IPS DF 4.7 (cell line): Measurements from ENCODE around the gene EFHC1.

Experiments used
- DNase-seq: peaks from one replicate; pipeline ENCODE4 v3.0.0-alpha.2; 2013; ENCODE audit warnings: low spot score; ENCODE audit errors: extremely low read depth

EFHC1 gene

DNA sequence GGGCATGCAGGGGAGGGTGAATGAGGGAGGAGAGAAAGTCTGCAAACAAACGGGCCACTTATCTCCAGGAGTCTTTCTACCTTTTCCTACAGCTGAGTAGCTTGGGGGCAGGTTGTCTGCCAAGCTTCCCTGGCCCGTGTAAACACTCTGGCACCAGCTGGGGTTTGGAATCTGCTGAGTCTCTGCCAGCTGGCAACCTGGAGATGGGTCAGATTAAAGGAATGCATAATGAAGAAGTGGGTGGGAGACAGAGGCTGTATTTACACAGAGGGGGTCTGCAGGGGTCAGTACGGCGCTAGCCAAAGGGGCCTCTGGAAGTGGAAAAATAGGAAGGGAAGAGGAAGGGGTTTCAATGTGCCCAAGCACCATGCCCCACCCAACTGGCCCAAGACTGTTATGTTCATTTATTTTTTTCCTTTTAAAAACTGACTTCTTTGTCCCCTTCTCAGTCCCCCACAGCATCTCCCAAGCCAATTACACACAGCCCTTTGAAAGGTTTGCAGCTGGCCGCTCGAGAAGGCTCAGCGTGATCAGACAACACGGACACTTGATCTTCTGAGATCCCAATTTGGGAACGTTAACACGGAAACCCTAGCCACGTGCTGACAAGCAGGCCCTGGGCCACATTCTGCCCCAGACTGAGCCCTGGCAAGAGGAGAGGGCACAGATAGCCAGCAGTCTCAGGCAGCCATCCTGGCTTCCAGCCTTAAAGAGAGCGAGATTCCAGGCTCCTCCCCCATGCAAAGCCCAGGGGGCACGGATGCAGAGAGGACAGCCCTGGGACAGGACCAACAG is 131.5 kb downstream of the EFHC1 start:
- DNase-seq: no peak

DNA sequence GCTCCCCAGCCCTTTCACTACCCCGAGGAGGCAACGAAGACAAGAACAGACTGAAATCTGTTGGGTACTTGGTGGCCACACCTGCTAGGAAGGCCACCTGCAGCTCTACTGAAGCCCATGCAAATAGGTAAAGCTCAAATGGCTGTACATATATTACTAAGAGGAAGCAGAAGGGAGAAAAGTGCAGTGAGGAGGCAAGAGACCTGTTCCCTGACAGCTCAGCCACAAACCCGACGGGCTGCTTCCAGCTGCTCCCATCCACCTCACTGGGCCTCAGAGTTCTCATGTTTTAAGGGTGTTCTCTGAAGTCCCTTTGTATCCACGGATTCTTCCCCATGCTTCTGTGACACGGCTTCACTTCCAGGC is 132.1 kb downstream of the EFHC1 start:
- DNase-seq: no peak

DNA sequence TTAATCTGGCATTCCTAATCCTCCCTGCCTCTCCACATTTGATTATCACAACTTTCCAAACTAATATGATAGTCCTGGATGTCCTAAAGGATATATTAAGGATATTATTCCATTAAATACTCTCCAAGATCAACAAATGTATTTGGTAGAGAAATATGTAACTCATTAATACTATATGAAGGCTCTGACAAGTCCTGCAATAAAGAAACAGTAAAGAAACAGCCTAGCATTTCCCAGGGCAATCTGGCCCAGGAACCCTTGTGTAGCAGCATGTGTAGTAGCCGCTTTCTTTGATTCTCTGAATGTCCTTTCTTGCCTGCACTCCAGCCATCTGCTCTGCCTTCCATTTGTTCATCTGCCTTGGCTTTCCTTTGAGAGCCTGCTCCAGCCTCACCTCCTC is 133.0 kb downstream of the EFHC1 start:
- DNase-seq: no peak

DNA sequence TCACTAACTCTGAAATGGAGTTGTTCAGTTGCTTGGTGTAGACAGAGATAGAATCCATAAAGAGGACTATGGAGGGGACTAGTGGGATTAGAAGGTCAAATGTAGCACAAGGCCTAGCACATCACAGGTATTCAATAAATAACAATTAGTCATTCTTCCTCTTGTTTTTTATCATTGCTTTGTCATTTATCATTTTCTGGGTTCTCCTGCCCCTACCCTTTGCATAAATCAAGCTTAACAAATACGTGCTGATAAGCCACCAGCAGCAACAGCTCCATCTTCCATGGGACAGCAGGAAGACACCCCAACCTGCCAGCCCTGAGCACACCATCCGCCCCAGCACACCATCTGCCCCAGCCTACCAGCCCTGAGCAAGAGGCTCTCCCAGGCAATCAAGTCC is 133.6 kb downstream of the EFHC1 start:
- DNase-seq: no peak

DNA sequence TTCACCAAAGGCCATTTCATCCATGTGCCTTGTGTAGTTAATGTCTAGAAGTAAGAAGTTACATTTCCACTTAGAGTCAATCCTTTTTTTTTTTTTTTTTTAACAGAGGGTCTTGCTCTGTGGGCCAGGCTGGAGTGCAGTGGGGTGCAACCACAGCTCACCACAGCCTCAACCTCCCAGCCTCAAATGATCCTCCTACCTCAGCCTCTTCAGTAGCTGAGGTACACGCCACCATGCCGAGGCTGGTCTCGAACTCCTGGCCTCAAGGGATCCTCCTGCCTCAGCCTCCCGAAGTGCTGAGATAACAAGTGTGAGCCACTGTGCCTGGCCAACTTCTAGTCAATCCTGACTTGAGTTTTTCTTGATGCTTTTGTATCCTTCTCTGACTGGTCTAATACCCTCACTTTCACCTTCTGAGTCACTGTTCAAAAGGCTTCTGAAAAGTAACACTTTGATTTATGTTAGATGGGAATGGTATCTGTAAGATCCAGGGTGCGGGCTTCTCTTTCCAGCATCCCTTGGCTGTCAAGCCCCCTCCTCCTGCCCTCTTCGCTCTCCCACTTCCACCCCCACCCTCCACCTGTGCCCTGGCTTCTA is 134.6 kb downstream of the EFHC1 start:
- DNase-seq: no peak

DNA sequence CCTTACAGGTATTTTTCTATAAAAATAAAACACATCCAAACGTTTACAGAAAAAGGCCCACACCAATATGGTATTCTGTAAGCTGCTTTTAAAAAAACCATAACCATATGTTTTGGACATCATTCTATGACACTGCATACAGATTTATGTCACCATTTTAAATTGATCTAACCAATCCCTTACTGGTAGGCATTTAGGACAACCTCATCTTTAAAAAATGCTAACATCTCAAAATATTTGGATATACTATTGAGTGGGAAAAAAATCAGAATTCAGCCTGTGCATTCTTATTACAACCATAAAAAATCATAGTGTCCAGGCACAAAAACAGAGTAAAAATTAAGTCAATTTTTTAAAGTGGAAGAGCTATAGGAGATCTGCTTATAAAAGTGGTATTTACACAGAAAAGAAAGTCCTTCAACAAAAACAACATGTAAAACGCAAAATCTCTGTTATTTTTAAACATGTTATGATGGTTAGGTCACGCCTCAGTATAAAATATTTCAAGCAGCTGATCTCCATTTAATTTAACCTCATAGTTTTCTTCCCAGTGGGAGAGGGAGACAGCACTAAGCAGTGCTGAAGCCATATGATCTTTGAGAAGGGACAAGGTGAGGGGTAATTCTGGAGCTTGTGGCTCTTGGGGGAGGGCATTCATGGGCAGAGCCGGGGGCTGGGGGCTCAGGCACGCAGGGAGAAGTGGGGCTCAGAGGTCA is 135.5 kb downstream of the EFHC1 start:
- no peak for DNase-seq

DNA sequence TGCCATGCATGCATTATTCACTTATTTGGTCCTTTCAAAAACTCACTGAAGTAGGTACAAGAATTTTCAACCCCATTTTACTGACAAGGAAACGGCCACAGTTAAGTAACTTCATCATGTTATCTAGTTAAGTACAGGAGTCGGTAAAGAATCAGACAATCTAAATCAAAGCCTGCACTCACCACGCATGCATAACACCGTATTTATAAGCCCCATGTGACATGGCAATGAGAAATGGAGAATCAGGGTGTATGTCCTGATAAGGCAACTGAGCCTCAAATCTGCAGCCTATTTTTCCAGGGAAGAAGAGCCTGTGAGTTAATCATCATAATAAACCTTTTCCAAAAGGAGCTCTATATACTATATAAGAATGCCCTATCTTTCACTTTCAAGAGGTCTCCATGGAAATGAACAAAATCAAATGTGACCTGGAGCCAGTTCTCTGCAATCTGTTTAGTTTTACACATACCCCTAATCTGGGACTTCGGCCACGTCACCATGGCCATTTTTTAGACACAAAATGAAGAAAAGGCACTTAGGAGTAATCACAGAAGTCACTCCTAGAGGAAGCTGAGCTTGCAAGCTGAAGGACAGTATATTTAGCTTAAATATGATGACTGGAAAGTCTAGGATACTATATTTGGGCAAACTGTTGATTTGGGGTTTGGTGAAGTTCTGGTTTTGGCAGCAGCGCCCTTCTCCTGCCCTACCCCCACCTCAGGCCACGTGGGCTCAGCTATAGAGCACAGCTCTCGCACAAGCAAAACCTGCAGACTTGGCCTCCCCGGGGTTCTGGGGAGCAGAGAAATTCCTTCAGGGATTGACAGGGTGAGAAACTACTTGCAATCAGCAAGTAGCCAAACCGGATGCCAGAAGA is 137.5 kb downstream of the EFHC1 start:
- DNase-seq: no peak

DNA sequence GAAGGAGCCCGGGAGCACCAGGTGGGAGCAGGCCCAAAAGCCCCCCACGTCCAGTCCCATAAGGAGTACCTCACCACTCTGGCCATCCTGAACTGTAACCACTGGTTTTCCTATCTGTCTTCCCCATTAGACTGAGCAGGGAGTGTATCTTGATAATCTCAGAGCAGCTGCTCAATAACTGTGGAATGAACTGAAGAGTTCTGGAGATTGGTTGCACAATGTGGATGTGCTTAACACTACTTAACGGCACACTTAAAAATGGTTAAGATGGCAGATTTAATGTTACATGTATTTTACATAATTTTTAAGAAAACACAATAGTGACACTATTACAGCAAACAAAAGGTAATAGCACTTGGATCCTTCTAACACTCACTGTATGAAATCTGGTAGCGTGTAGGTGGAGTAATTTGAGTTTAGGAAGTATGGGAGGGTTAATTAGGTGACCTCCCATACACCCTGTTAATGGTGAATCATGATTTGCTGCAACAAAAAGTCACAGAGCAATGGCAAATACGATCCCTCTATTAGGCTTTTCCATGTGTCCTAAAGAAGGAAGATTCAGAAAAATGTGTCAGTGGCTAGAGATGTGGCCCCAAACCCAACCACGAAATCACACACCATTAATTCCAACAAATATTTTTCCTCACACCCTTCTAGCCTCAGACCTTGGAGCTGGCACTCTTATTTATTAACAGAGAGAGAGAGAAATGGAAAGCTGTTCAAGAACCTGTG is 138.3 kb downstream of the EFHC1 start:
- no peak for DNase-seq

DNA sequence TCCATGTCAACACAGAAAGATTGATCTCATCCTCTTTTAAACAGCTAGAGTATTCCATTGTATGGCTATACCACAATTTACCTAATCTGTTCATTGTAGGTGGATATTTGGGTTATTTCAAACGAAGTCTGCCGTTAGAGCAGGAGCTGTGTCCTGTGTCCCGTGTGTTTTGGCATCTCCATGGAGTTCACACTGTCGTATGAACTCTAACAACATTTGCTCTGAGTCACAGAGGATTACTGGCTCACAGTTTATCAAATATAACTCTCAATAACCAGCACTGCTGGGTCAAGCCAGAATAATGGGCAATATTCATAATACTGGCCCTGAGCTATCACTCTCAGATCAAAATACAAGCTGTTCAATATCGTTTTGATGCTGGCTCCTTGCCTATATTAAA is 140.3 kb downstream of the EFHC1 start:
- DNase-seq: no peak

DNA sequence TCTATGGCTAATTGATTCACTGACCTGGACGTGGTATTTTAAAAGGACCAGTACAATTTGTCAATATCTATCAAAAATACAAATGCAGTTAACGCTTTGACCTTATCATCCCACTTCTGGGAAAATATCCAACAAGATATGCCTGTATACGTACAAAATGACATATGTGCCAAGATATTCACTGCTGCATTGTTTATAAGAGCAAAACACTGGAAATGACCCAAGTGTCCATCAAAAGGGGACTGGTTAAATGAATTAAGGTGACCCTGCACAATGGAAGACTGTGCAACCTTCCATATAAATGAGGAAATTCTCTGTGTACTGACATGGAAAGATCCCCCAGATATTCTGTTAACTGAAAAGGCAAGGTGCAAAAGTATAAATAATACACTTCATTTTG is 142.8 kb downstream of the EFHC1 start:
- no peak for DNase-seq

DNA sequence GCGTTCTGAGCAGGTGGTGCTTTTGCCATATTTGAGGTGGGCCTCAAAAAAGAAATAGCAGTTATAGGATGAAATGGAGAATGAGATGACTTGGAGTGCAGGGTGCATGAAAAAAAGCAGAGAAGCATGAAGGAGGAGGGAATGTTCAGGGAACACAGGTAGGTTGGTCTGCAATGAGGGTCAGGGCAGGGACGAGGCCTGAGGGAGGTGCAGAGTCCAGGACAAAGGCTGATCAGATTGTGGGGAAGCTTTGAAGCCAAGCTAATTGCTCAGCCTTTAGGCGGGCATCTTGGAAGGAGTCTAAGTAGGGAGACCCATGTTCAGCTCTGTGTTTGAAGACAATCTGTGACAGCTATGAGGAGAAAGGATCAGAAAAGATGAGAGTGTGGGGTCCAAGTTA is 144.7 kb downstream of the EFHC1 start:
- DNase-seq: no peak

DNA sequence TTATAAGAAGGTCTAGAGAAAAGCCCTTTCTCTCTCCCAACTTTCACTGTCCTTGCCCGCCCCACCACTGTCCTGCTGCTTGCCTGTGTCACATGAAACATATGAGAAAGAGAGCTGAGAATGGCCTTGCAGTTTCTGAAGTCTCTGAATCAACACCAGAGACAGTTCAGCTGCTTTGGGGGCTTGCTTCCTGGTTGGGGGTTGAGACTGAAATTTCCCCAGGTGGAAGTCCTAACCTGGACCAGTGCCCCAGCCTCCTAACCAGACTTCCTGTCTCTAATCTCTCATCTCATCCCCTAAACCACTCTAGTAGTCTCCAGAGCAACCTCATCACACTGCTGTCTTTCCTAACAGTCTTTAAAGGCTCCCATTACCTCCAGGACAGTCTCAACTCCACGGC is 146.1 kb downstream of the EFHC1 start:
- DNase-seq: no peak

DNA sequence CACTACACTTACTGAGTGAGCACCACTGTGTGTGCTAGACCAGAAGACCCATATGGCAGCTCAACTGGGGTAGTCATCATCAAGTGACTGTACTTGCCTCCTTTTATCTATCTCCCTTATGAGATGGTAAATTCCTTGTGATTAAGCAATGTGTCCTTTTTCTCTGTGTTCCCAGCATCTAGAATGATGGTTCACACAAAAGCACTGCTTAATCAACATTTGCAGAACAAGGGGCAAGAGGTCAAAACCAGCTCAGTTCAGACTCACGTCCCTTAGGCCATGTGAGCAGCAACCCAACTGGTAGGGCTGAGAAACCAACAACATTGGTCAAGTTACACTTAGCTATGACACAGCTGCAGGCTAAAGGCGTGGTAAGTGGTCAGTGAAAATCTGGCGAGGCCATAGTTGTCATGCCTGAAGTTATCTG is 146.7 kb downstream of the EFHC1 start:
- DNase-seq: no peak

DNA sequence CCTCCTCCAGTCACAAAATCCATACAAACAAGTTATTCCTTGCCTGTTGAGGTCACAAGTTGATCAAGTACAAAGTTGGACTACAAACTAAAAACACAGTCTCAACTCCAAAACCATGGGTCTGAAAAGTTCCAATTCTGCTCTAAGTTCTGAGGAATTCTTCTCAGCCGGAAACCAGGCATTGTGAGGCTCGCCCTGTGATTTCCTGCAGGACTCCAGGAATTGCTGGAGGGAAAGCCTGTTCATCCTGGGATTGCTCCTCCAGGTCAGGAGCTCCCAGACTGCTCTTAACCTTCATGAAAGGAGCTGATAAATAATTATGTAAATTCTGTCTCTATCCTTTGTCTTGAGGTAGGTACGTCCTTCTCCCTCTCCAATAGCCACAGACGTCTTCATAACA is 148.2 kb downstream of the EFHC1 start:
- no peak for DNase-seq

DNA sequence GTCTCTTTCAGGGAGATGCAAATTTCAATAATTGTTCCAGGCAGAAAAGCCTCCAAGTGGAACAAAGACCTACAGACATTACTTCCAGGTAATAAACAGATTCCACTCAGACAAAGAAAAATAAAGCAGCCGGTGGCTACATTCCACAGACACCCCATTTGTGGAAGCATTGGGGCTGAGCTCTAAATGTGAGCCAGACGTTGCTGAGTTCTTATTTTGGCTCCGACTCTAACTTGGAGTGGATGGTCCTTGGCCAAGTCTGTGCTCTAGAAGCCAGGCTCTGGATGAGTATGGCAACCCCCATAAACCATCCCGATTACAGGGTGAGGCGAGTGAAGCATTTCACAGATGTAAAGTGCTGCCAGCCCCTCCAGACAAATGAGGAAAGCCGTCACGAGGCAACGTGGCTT is 150.2 kb downstream of the EFHC1 start:
- DNase-seq: no peak

DNA sequence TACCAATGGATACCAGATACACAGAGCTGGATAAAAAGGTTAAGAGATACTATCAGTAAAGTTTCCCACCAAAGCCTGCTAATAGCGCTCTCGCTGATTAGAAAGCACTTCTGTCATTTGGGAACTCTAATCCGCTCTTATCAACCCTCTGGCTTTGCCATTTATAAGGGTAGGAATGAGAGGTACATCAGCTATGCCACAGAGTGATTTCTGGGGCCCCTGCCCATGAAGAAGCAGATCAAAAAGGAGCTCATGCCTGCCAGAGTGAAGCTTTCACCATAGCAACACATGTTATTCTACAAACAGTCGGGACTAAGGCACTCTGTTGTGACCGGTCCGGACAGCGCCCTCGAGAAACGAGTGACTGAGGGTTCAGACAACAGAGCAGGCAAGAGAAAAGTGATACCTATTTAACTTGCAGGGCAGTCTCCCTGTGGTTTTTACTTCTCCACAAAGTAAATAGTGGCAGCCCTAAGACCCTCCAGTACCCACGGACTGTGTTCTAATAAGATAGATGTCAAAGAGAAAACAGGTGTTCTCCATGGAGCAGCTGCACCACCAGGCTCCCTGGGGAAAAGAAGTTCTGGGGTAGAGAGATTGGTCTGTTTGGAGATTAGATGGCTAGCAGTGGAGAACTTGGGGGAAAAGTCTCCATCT is 151.1 kb downstream of the EFHC1 start:
- no peak for DNase-seq

DNA sequence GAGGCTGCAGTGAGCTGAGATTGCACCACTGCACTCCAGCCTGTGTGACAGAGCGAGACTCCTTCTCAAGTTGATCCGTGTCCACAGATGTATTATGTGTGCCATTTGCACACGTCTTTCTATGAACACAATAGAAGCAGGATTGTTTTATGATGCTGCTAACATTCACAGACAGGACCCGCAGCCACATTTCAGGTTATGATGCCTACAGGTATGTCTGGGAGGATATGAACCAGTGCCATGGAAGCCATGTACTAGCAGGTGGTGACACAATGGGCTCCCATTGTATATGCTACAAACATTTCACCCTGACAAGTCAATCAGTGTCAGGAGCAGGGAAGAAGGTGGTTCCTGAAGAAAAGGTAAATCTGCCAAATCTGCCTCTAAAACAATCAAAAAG is 152.4 kb downstream of the EFHC1 start:
- DNase-seq: no peak

DNA sequence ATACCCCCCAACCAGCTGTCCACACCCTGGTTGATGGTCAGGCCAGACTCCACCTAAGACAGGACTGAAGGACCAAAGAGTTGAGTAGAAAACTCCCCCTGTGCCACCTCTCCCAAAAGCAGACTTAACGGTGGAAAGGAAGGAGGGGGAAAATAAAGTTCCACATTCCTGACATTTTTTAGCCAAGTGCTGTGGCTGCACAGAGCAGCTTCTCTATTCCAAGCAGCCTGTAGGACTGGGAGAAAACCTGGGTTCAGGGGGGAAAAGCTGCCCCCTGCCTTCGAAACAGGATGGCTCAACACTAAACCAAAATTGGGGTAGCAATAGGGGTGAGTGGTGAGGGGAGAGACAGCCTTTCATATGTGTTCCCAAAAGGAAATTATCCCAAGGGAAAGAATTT is 153.2 kb downstream of the EFHC1 start:
- no peak for DNase-seq
